Epithelial cell of prostate (primary cell): ENCODE measurements around the gene SLC32A1.

Source experiments
- DNase-seq: peaks from one replicate; pipeline ENCODE4 v3.0.0-alpha.2; 2011; ENCODE audit warnings: low read depth, low spot score
- H3K27ac ChIP-seq: fragments of 450-650 bp; 2 replicates; pipeline ENCODE4 v1.5.1; 2017; ENCODE audit warnings: mild to moderate bottlenecking

The SLC32A1 gene

GRCh38 chr20:38724626-38725147 is 401 bp downstream of the SLC32A1 start:
- no peak overlapping the region for H3K27ac ChIP-seq
- DNase-seq, result no peak

GRCh38 chr20:38725148-38725901 is 1.0 kb downstream of the SLC32A1 start:
- no peak for DNase-seq
- no peak overlapping the region for H3K27ac ChIP-seq

GRCh38 chr20:38725931-38726803 is 1.9 kb downstream of the SLC32A1 start:
- no peak for DNase-seq
- H3K27ac ChIP-seq, result no peak overlapping the region

- no peak overlapping the region for H3K27ac ChIP-seq
- no peak for DNase-seq
Observed at GRCh38 chr20:38726804-38727606, 2.7 kb downstream of the SLC32A1 start.

- H3K27ac ChIP-seq, result no peak overlapping the region
- DNase-seq, result no peak
Observed at GRCh38 chr20:38727607-38728190, 3.4 kb downstream of the SLC32A1 start.

GRCh38 chr20:38728191-38728781 is 4.0 kb downstream of the SLC32A1 start:
- no peak overlapping the region for H3K27ac ChIP-seq
- DNase-seq, result no peak

GRCh38 chr20:38728911-38729642 is 4.8 kb downstream of the SLC32A1 start:
- no peak for DNase-seq
- no peak overlapping the region for H3K27ac ChIP-seq

GRCh38 chr20:38729767-38730166 is 5.5 kb downstream of the SLC32A1 start:
- DNase-seq, result no peak
- no peak overlapping the region for H3K27ac ChIP-seq

- no peak overlapping the region for H3K27ac ChIP-seq
- DNase-seq, result no peak
Observed at GRCh38 chr20:38730167-38730988, 6.1 kb downstream of the SLC32A1 start.

GRCh38 chr20:38730989-38731737 is 6.9 kb downstream of the SLC32A1 start:
- DNase-seq, result no peak
- no peak overlapping the region for H3K27ac ChIP-seq

- no peak overlapping the region for H3K27ac ChIP-seq
- DNase-seq, result no peak
Observed at GRCh38 chr20:38731738-38732113, 7.4 kb downstream of the SLC32A1 start.

GRCh38 chr20:38732981-38733380 is 8.7 kb downstream of the SLC32A1 start:
- H3K27ac ChIP-seq, result no peak overlapping the region
- DNase-seq, result no peak

GRCh38 chr20:38735172-38735571 is 10.9 kb downstream of the SLC32A1 start:
- no peak for DNase-seq
- no peak overlapping the region for H3K27ac ChIP-seq

- DNase-seq, result no peak
- no peak overlapping the region for H3K27ac ChIP-seq
Observed at GRCh38 chr20:38737887-38738286, 13.6 kb downstream of the SLC32A1 start.

GRCh38 chr20:38745757-38746156 is 21.5 kb downstream of the SLC32A1 start:
- no peak overlapping the region for H3K27ac ChIP-seq
- DNase-seq, result no peak

GRCh38 chr20:38747495-38748096 is 23.3 kb downstream of the SLC32A1 start:
- no peak for DNase-seq

More at GRCh38 chr20:38747495-38748096, 23.3 kb downstream of the SLC32A1 start:
- H3K27ac ChIP-seq, result peak overlapping the region; percentile 76
